Measurements from ENCODE around the gene SLC37A1. TPM values are rescaled to one million over a fixed set of nuclear protein-coding genes. Genes with fewer than 3 reads are reported as not detected.
A peak's percentile ranks its signal among the peaks of the same experiment; 100 is the strongest.

Gene SLC37A1
- total RNA-seq, 1 experiment from 2014 or later: 37.7 TPM

DNA sequence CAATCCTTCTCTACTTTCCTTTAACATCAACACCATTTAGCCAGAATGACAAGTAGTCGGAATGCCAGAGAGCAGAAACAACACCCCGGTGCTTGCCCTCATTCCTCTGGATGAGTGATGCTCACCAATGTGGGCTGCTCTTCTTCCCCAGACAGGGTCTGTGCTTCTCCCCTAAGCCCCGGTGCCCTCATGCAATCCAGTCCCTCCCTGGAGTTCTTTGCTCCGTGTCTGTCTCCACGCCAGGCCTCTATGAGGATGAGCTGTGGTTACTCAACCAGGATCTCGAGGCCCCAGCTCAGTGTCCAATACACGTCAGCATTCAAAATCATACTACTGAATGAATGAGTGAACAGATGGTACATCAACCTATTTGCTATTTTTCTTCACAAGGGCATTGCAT, 110.0 kb downstream of the SLC37A1 start:
- Histone ChIP-seq H3K79me2 (ENCODE audit: insufficient read depth, low read length) (no peaks in the 10 kb centered on the region), H3K4me1 (ENCODE audit: insufficient read depth, low read length) (no peaks in the 10 kb centered on the region), H3K14ac (ENCODE audit: insufficient read depth, low read length) (no peak overlapping the region), H3K56ac (ENCODE audit: insufficient read length, low read depth, low read length) (no peak overlapping the region), H2AK5ac (ENCODE audit: insufficient read length, low read length) (no peak overlapping the region), H2BK15ac (ENCODE audit: low read depth, low read length) (no peak overlapping the region), H3K9me3 (ENCODE audit: control insufficient read depth, low read depth, low read length) (no peaks in the 10 kb centered on the region), H3K23ac (ENCODE audit: insufficient read length, low read depth, low read length) (no peak overlapping the region), H4K5ac (ENCODE audit: insufficient read length, low read depth, low read length) (no peak overlapping the region), H2BK5ac (ENCODE audit: insufficient read length, low read length) (no peak overlapping the region), H3K9ac (ENCODE audit: extremely low read depth, insufficient read length, low read length) (no peak overlapping the region), H3K79me1 (ENCODE audit: insufficient read depth, low read depth, low read length, poor library complexity, severe bottlenecking) (no peaks in the 10 kb centered on the region), H3K27ac (ENCODE audit: insufficient read length, low read depth, low read length) (no peak overlapping the region), H2BK12ac (ENCODE audit: insufficient read length, low read depth, low read length) (no peak overlapping the region), H3K23me2 (ENCODE audit: insufficient read length, low read depth, low read length, poor library complexity, severe bottlenecking) (peaks cover 5% of the 10 kb centered on the region), H3K18ac (ENCODE audit: insufficient read length, low read depth, low read length) (no peak overlapping the region), H3K4ac (ENCODE audit: low read depth, low read length) (no peak overlapping the region), H2BK20ac (ENCODE audit: low read depth, low read length, poor library complexity, severe bottlenecking) (no peak overlapping the region), H2AFZ (ENCODE audit: low read length) (no peak overlapping the region), H4K91ac (ENCODE audit: insufficient read length, low read depth, low read length) (no peak overlapping the region), H3K27me3 (ENCODE audit: insufficient read depth, low read length) (no peaks in the 10 kb centered on the region), H3K4me2 (ENCODE audit: insufficient read depth, insufficient read length, low read length) (no peak overlapping the region), H4K20me1 (ENCODE audit: control insufficient read depth, insufficient read depth, insufficient read length) (no peaks in the 10 kb centered on the region), H3T11ph (ENCODE audit: low read length) (no peak overlapping the region), H2BK120ac (ENCODE audit: low read depth, low read length, poor library complexity, severe bottlenecking) (no peak overlapping the region), H4K8ac (replicated peaks; ENCODE audit: insufficient read length, low read depth, low read length) (no peak overlapping the region)
- DNase-seq: no peak
- Mint-ChIP-seq H3K36me3 (ENCODE audit: insufficient read depth in 1 of 3, low read depth in 3 of 3) (no peaks in the 10 kb centered on the region), H3K9me3 (peaks cover 3% of the 10 kb centered on the region in 2 experiments; a peak in 2 of 5 replicates), H3K4me3 (no peak overlapping the region), H3K27ac (peak overlapping the region in 1 of 3 experiments; percentile 95; a peak in 2 of 7 replicates), H3K27me3 (ENCODE audit: low read depth) (peaks cover 41% of the 10 kb centered on the region), H3K4me1 (peaks cover 15 to 18% of the 10 kb centered on the region in 2 experiments)
- TF ChIP-seq, protein P1, sequence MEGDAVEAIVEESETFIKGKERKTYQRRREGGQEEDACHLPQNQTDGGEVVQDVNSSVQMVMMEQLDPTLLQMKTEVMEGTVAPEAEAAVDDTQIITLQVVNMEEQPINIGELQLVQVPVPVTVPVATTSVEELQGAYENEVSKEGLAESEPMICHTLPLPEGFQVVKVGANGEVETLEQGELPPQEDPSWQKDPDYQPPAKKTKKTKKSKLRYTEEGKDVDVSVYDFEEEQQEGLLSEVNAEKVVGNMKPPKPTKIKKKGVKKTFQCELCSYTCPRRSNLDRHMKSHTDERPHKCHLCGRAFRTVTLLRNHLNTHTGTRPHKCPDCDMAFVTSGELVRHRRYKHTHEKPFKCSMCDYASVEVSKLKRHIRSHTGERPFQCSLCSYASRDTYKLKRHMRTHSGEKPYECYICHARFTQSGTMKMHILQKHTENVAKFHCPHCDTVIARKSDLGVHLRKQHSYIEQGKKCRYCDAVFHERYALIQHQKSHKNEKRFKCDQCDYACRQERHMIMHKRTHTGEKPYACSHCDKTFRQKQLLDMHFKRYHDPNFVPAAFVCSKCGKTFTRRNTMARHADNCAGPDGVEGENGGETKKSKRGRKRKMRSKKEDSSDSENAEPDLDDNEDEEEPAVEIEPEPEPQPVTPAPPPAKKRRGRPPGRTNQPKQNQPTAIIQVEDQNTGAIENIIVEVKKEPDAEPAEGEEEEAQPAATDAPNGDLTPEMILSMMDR (conservative IDR thresholded peaks at IDR 0.05): no peak
- WGBS (ENCODE audit: extremely low coverage, insufficient read length, low lambda C conversion rate): no CpG with 5 or more reads among the region's 7 CpGs
